Sigmoid colon (tissue), 4 donors: ENCODE measurements around the gene GNAQ.

Source experiments
- CTCF ChIP-seq, 4 experiments: fragments of 450-650 bp in 3 of 4; fragments of 200-600 bp in 1 of 4; IDR thresholded peaks; one replicate each; pipeline ENCODE4 v1.5.1; 2016 to 2019; ENCODE audit warnings: antibody characterized with exemption in 4 of 4, mild to moderate bottlenecking in 3 of 4, moderate library complexity in 2 of 4
- EP300 ChIP-seq, 4 donors: sonication (generic); formaldehyde crosslinking; IDR thresholded peaks; one replicate each; pipeline ENCODE4 v1.6.1; 2017; ENCODE audit warnings: antibody characterized with exemption in 4 of 4
- POLR2A ChIP-seq, 2 donors: fragments of 450-650 bp; IDR thresholded peaks; one replicate each; pipeline ENCODE4 v1.6.1; 2016; ENCODE audit warnings: antibody characterized with exemption in 2 of 2, mild to moderate bottlenecking in 2 of 2, moderate library complexity in 2 of 2
- POLR2AphosphoS5 ChIP-seq, 4 donors: sonication (generic); formaldehyde crosslinking; IDR thresholded peaks; one replicate each; pipeline ENCODE4 v1.6.1; 2017; ENCODE audit warnings: antibody characterized with exemption in 4 of 4

GRCh38 chr9:77707383-77708063, 324.1 kb downstream of the GNAQ start:
- TF ChIP-seq POLR2A (IDR thresholded peaks at IDR 0.05) (no peak), CTCF (IDR thresholded peaks at IDR 0.05) (no peak), POLR2AphosphoS5 (IDR thresholded peaks at IDR 0.05) (peak; percentile 44 to 77 (median 59)), EP300 (IDR thresholded peaks at IDR 0.05) (no peak)
